GM18907 (cell line): Measurements from ENCODE around the gene OSTM1.

Experiments
- ATAC-seq: cut with Tn5 transposase; IDR thresholded peaks from one replicate; pipeline ENCODE4 v1.9.1; 2021; ENCODE audit warnings: mild to moderate bottlenecking, moderate library complexity; ENCODE audit not compliant: unreplicated experiment

OSTM1 gene

GRCh38 chr6:108074359-108075144, at the start of gene OSTM1:
Gene OSTM1, minus strand, starts transcription at chr6:108074741. Its CDS starts 90 bp downstream, at chr6:108074651.
- peak; percentile 94 for ATAC-seq

- no peak for ATAC-seq
Observed at GRCh38 chr6:108123946-108124345, 49.4 kb upstream of the OSTM1 start.

GRCh38 chr6:108123481-108123929, 49.0 kb upstream of the OSTM1 start:
- no peak for ATAC-seq

GRCh38 chr6:108121612-108122011, 47.1 kb upstream of the OSTM1 start:
- ATAC-seq = no peak

GRCh38 chr6:108120311-108120710, 45.8 kb upstream of the OSTM1 start:
- ATAC-seq = no peak

- ATAC-seq = no peak
Observed at GRCh38 chr6:108119769-108120141, 45.2 kb upstream of the OSTM1 start.

- ATAC-seq = no peak
Observed at GRCh38 chr6:108118810-108119768, 44.5 kb upstream of the OSTM1 start.

- no peak for ATAC-seq
Observed at GRCh38 chr6:108118359-108118724, 43.8 kb upstream of the OSTM1 start.

GRCh38 chr6:108117427-108118358, 43.2 kb upstream of the OSTM1 start:
- no peak for ATAC-seq

GRCh38 chr6:108116546-108117426, 42.2 kb upstream of the OSTM1 start:
- no peak for ATAC-seq

GRCh38 chr6:108115598-108116058, 41.1 kb upstream of the OSTM1 start:
- ATAC-seq = no peak

GRCh38 chr6:108114841-108115597, 40.5 kb upstream of the OSTM1 start:
- no peak for ATAC-seq

- no peak for ATAC-seq
Observed at GRCh38 chr6:108113557-108114519, 39.3 kb upstream of the OSTM1 start.

GRCh38 chr6:108108374-108108773, 33.8 kb upstream of the OSTM1 start:
- ATAC-seq = no peak

GRCh38 chr6:108107102-108107501, 32.6 kb upstream of the OSTM1 start:
- ATAC-seq = no peak

GRCh38 chr6:108106694-108107093, 32.2 kb upstream of the OSTM1 start:
- no peak for ATAC-seq

- no peak for ATAC-seq
Observed at GRCh38 chr6:108106261-108106660, 31.7 kb upstream of the OSTM1 start.

GRCh38 chr6:108105571-108105970, 31.0 kb upstream of the OSTM1 start:
- ATAC-seq = no peak
